Measurements from ENCODE around the gene CITED4. TPM values are rescaled to one million over a fixed set of nuclear protein-coding genes. Genes with fewer than 3 reads are reported as not detected.
"Not testable (repeated sequence)": the region's sequence is repeated elsewhere in the genome, so short reads cannot be mapped to it uniquely, and the experiment has no call there.

CITED4 gene
- 15.0 and 42.1 TPM in 2 replicates for total RNA-seq

GRCh38 chr1:40862008-40862863 is at the start of gene CITED4:
Gene CITED4, minus strand, starts transcription at chr1:40862363. Its CDS starts 236 bp downstream, at chr1:40862127.
- DNase-seq (ENCODE audit: extremely low read depth, low read depth, low spot score) = no peak

GRCh38 chr1:40911105-40911504 is 48.9 kb upstream of the CITED4 start:
- DNase-seq (ENCODE audit: extremely low read depth, low read depth, low spot score) = no peak

GRCh38 chr1:40909281-40909680 is 47.1 kb upstream of the CITED4 start:
- no peak for DNase-seq (ENCODE audit: extremely low read depth, low read depth, low spot score)

GRCh38 chr1:40908350-40908749 is 46.2 kb upstream of the CITED4 start:
- DNase-seq (ENCODE audit: extremely low read depth, low read depth, low spot score) = no peak

GRCh38 chr1:40907899-40908298 is 45.7 kb upstream of the CITED4 start:
- no peak for DNase-seq (ENCODE audit: extremely low read depth, low read depth, low spot score)

- DNase-seq (ENCODE audit: extremely low read depth, low read depth, low spot score) = no peak
Observed at GRCh38 chr1:40906781-40907400, 44.7 kb upstream of the CITED4 start.

- DNase-seq (ENCODE audit: extremely low read depth, low read depth, low spot score) = no peak
Observed at GRCh38 chr1:40905061-40905460, 42.9 kb upstream of the CITED4 start.

- DNase-seq (ENCODE audit: extremely low read depth, low read depth, low spot score) = no peak
Observed at GRCh38 chr1:40903106-40903505, 40.9 kb upstream of the CITED4 start.

- no peak for DNase-seq (ENCODE audit: extremely low read depth, low read depth, low spot score)
Observed at GRCh38 chr1:40901886-40902852, 40.0 kb upstream of the CITED4 start.

GRCh38 chr1:40899230-40899870 is 37.2 kb upstream of the CITED4 start:
- no peak for DNase-seq (ENCODE audit: extremely low read depth, low read depth, low spot score)

GRCh38 chr1:40898431-40898901 is 36.3 kb upstream of the CITED4 start:
- DNase-seq (ENCODE audit: extremely low read depth, low read depth, low spot score) = no peak

GRCh38 chr1:40897513-40897912 is 35.4 kb upstream of the CITED4 start:
- DNase-seq (ENCODE audit: extremely low read depth, low read depth, low spot score) = no peak

GRCh38 chr1:40896482-40896881 is 34.3 kb upstream of the CITED4 start:
- DNase-seq (ENCODE audit: extremely low read depth, low read depth, low spot score) = no peak

GRCh38 chr1:40895601-40896000 is 33.4 kb upstream of the CITED4 start:
- no peak for DNase-seq (ENCODE audit: extremely low read depth, low read depth, low spot score)

- DNase-seq (ENCODE audit: extremely low read depth, low read depth, low spot score) = not testable (repeated sequence)
Observed at GRCh38 chr1:40894858-40895257, 32.7 kb upstream of the CITED4 start.

GRCh38 chr1:40894455-40894854 is 32.3 kb upstream of the CITED4 start:
- DNase-seq (ENCODE audit: extremely low read depth, low read depth, low spot score) = no peak

GRCh38 chr1:40893946-40894345 is 31.8 kb upstream of the CITED4 start:
- DNase-seq (ENCODE audit: extremely low read depth, low read depth, low spot score) = no peak

GRCh38 chr1:40892354-40892753 is 30.2 kb upstream of the CITED4 start:
- no peak for DNase-seq (ENCODE audit: extremely low read depth, low read depth, low spot score)

- no peak for DNase-seq (ENCODE audit: extremely low read depth, low read depth, low spot score)
Observed at GRCh38 chr1:40890771-40891170, 28.6 kb upstream of the CITED4 start.

GRCh38 chr1:40887652-40888051 is 25.5 kb upstream of the CITED4 start:
- no peak for DNase-seq (ENCODE audit: extremely low read depth, low read depth, low spot score)
